ENCODE measurements around the gene SLC26A4.
A peak's percentile ranks its signal among the peaks of the same experiment; 100 is the strongest.

SLC26A4 gene

DNA sequence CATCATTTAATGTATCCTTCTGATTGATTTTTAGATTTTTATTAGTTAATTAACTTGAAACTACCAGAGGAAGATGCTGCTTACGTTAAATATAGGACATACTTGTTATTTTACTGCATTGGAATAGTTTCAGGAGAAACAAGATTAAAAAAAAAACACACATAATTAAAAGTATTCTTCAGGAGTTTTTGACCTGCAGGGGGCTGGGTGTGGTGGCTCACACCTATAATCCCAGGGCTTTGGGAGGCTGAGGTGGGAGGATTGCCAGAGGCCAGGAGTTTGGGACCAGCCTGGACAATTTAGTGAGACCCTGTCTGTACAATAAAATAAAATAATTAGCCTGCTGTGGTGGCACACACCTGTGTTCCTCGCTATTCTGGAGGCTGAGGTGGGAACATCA is 94.0 kb downstream of the SLC26A4 start:
- peak; percentile 7 for DNase-seq

DNA sequence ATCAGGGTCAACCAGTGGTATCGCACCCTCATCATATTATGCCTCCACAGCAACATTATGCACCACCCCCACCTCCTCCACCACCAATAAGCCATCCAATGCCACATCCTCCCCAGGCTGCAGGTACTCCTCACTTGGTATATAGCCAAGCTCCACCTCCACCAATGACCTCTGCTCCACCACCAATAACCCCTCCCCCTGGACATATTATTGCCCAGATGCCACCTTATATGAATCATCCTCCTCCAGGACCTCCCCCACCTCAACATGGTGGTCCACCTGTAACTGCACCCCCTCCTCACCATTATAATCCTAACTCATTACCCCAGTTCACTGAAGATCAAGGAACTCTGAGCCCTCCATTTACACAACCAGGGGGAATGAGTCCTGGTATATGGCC is 98.0 kb downstream of the SLC26A4 start:
- no peak for DNase-seq

DNA sequence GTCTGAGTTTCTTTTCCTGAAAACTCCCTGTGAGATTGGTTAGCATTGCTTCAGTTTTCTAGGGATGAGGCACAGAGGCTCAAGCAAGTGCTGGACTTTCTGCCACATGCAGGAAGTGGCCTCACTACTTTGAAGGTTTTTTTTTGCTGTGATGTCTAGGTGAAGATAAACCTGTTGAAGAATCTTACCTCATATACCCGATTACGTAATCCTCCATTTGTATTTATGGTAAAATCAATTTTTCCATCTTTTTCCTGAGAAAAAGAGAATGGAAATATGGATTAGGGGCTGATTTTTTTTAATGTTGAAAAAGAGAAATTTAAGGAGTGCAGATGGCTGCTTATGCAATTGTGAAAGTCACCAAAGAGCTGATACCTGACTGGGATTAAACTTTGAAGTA is 106.8 kb downstream of the SLC26A4 start:
- no peak for DNase-seq
